Measurements from ENCODE around the gene ACSBG1. TPM values are rescaled to one million over a fixed set of nuclear protein-coding genes. Genes with fewer than 3 reads are reported as not detected.

Gene ACSBG1
- total and polyA plus RNA-seq, 10 of the 15 experiments (the other 5 are each of a cell fraction or from before 2014, with no cell fraction given) = 0.11 to 0.75 (median 0.42) TPM

- WGBS (ENCODE audit: insufficient coverage, insufficient replicate concordance, low lambda C conversion rate, missing lambda C conversion rate) = 56% methylated on average over 15 of the region's 15 CpGs
- H3K9ac ChIP-seq (ENCODE audit: control insufficient read depth, insufficient read depth, low read length) = no peak overlapping the region
- no peak overlapping the region for H2AFZ ChIP-seq (ENCODE audit: control insufficient read depth, low read depth, low read length)
- in situ Hi-C loops (cut with MboI) (no loop called here), intact Hi-C loops (cut with micrococcal nuclease; ENCODE audit: unreplicated experiment) (loop anchor here (2.0 kb wide), 1 partner anchor 46 kb away; no protein-coding TSS in a partner anchor)
- H3K4me2 ChIP-seq (ENCODE audit: control insufficient read depth, insufficient read depth) = no peak overlapping the region
- no peaks in the 10 kb centered on the region; the same call in 2 of the 3 replicates for H3K9me3 ChIP-seq (replicated peaks; ENCODE audit: control insufficient read depth, insufficient read depth, low read length)
- ATAC-seq (no peak), FAIRE-seq (no peak), DNase-seq (ENCODE audit: low read depth, low spot score) (no peak)
- ChIA-PET POLR2A (interaction anchor here (2.2 kb wide), 1 partner anchor 63 kb away, joined by 9 read pairs; no protein-coding TSS in a partner anchor), SMC1A (ENCODE audit: uncharacterized antibody, unreplicated experiment) (interaction anchor here (1.5 to 4.2 kb wide), 18 partner anchors 15 to 236 kb away, joined by 3 to 77 read pairs (median 15); partner anchors contain the start of genes CIB2 and IDH3A), RAD21 (ENCODE audit: unreplicated experiment) (interaction anchor here (0.8 to 5.6 kb wide), 8 partner anchors 15 to 235 kb away, joined by 3 to 147 read pairs (median 14); partner anchors contain the start of gene CIB2), CTCF (interaction anchor here (1.5 to 7.0 kb wide), 16 partner anchors 10 to 270 kb away, joined by 3 to 200 read pairs (median 24); partner anchors contain the start of gene CIB2)
- H3K4me1 ChIP-seq (ENCODE audit: control insufficient read depth, insufficient read depth, low read length) = no peaks in the 10 kb centered on the region
- H3K36me3 ChIP-seq (ENCODE audit: control insufficient read depth in 2 of 2, insufficient read depth in 2 of 2, low read length in 1 of 2) = no peaks in the 10 kb centered on the region
- no peak overlapping the region for H3K27ac ChIP-seq (ENCODE audit: control insufficient read depth, insufficient read depth)
- no peaks in the 10 kb centered on the region for H3K79me2 ChIP-seq (ENCODE audit: control insufficient read depth, insufficient read depth, low read length)
- H4K20me1 ChIP-seq (ENCODE audit: control insufficient read depth, insufficient read depth) = no peaks in the 10 kb centered on the region
- BruUV-seq (replicated peaks) = no TSS peak
- peaks cover 0 to 2% of the 10 kb centered on the region in 2 experiments; a peak in 2 of 4 replicates for H3K27me3 ChIP-seq (replicated peaks in 1 of 2; ENCODE audit: control insufficient read depth in 2 of 2, insufficient read depth in 2 of 2, low read length in 1 of 2)
- H3K4me3 ChIP-seq = no peak overlapping the region
- TF ChIP-seq ZNF622 (IDR thresholded peaks at IDR 0.05) = no peak
- TF ChIP-seq YBX1 (IDR thresholded peaks at IDR 0.05) = no peak
These were observed 39.8 kb downstream of the ACSBG1 start for GRCh38 chr15:78194568-78194925.

GRCh38 chr15:78193731-78194567, 40.4 kb downstream of the ACSBG1 start:
- H2AFZ ChIP-seq (ENCODE audit: control insufficient read depth, low read depth, low read length) = no peak overlapping the region
- no peaks in the 10 kb centered on the region; the same call in 2 of the 3 replicates for H3K9me3 ChIP-seq (replicated peaks; ENCODE audit: control insufficient read depth, insufficient read depth, low read length)
- FAIRE-seq (no peak), ATAC-seq (no peak), DNase-seq (ENCODE audit: low read depth, low spot score) (no peak)
- no peak overlapping the region for H3K27ac ChIP-seq (ENCODE audit: control insufficient read depth, insufficient read depth)
- intact Hi-C loops (cut with micrococcal nuclease; ENCODE audit: unreplicated experiment) (loop anchor here (2.0 kb wide), 1 partner anchor 47 kb away; no protein-coding TSS in a partner anchor), in situ Hi-C loops (cut with MboI) (no loop called here)
- no peaks in the 10 kb centered on the region for H3K36me3 ChIP-seq (ENCODE audit: control insufficient read depth in 2 of 2, insufficient read depth in 2 of 2, low read length in 1 of 2)
- peaks cover 0 to 2% of the 10 kb centered on the region in 2 experiments; a peak in 2 of 4 replicates for H3K27me3 ChIP-seq (replicated peaks in 1 of 2; ENCODE audit: control insufficient read depth in 2 of 2, insufficient read depth in 2 of 2, low read length in 1 of 2)
- ChIA-PET CTCF (interaction anchor here (2.5 to 7.0 kb wide), 9 partner anchors 9 to 234 kb away, joined by 24 to 200 read pairs (median 70); partner anchors contain the start of gene CIB2), SMC1A (ENCODE audit: uncharacterized antibody, unreplicated experiment) (interaction anchor here (1.2 to 4.2 kb wide), 8 partner anchors 25 to 83 kb away, joined by 4 to 77 read pairs (median 16); partner anchors contain the start of gene CIB2), RAD21 (ENCODE audit: unreplicated experiment) (interaction anchor here (0.5 to 5.6 kb wide), 6 partner anchors 14 to 81 kb away, joined by 3 to 147 read pairs (median 18); partner anchors contain the start of gene CIB2), POLR2A (interaction anchor here (2.2 kb wide), 1 partner anchor 62 kb away, joined by 9 read pairs; no protein-coding TSS in a partner anchor)
- no peak overlapping the region for H3K4me3 ChIP-seq
- H3K4me2 ChIP-seq (ENCODE audit: control insufficient read depth, insufficient read depth) = no peak overlapping the region
- H3K9ac ChIP-seq (ENCODE audit: control insufficient read depth, insufficient read depth, low read length) = no peak overlapping the region
- BruUV-seq (replicated peaks) = no TSS peak
- 39% methylated on average over 15 of the region's 15 CpGs for WGBS (ENCODE audit: insufficient coverage, insufficient replicate concordance, low lambda C conversion rate, missing lambda C conversion rate)
- H3K79me2 ChIP-seq (ENCODE audit: control insufficient read depth, insufficient read depth, low read length) = no peaks in the 10 kb centered on the region
- H4K20me1 ChIP-seq (ENCODE audit: control insufficient read depth, insufficient read depth) = no peaks in the 10 kb centered on the region
- H3K4me1 ChIP-seq (ENCODE audit: control insufficient read depth, insufficient read depth, low read length) = no peaks in the 10 kb centered on the region
- TF ChIP-seq NKRF (conservative IDR thresholded peaks at IDR 0.05) = no peak
- TF ChIP-seq YBX1 (IDR thresholded peaks at IDR 0.05) = no peak
- TF ChIP-seq IRF4 (IDR thresholded peaks at IDR 0.05; ENCODE audit: low read depth, low read length) = no peak
- no peak for TF ChIP-seq ZNF207 (IDR thresholded peaks at IDR 0.05; ENCODE audit: borderline replicate concordance)
- no peak for TF ChIP-seq SUZ12 (IDR thresholded peaks at IDR 0.05; ENCODE audit: unreplicated experiment)
- TF ChIP-seq SMAD5 (IDR thresholded peaks at IDR 0.05; ENCODE audit: low read depth) = no peak
- TF ChIP-seq CHD1 (IDR thresholded peaks at IDR 0.05; ENCODE audit: low read depth, low read length) = no peak
- no peak for TF ChIP-seq CBX3 (IDR thresholded peaks at IDR 0.05; ENCODE audit: borderline replicate concordance, low read depth)

All from GM12878 (cell line).